HG03097 (cell line): ENCODE measurements around the gene GRID2.
"Not testable (repeated sequence)": the region's sequence is repeated elsewhere in the genome, so short reads cannot be mapped to it uniquely, and the experiment has no call there.

Experiments
- ATAC-seq: cut with Tn5 transposase; IDR thresholded peaks from one replicate; pipeline ENCODE4 v1.9.1; 2021; ENCODE audit not compliant: unreplicated experiment, low FRiP score

Gene GRID2

GRCh38 chr4:93366169-93366755, 1062.5 kb downstream of the GRID2 start:
- ATAC-seq: not testable (repeated sequence)

- no peak for ATAC-seq
These were observed 1065.2 kb downstream of the GRID2 start for GRCh38 chr4:93368968-93369367.

DNA sequence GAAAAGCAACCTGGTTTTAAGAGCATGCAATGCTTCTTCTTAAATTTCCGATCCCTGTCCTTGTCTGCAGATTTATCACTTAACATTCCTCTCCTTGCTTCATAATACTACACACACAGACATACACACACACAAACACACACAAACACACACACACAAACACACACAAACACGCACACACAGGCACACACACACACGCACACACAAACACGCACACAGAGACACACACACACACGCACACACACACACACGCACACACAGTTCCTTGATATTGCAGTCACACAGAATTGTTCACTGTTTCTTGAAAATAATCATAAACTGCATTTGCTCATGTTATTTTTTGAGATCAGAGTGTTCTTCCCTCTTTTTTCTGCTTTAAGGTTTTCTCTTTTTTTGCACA, 1066.5 kb downstream of the GRID2 start:
- no peak for ATAC-seq

DNA sequence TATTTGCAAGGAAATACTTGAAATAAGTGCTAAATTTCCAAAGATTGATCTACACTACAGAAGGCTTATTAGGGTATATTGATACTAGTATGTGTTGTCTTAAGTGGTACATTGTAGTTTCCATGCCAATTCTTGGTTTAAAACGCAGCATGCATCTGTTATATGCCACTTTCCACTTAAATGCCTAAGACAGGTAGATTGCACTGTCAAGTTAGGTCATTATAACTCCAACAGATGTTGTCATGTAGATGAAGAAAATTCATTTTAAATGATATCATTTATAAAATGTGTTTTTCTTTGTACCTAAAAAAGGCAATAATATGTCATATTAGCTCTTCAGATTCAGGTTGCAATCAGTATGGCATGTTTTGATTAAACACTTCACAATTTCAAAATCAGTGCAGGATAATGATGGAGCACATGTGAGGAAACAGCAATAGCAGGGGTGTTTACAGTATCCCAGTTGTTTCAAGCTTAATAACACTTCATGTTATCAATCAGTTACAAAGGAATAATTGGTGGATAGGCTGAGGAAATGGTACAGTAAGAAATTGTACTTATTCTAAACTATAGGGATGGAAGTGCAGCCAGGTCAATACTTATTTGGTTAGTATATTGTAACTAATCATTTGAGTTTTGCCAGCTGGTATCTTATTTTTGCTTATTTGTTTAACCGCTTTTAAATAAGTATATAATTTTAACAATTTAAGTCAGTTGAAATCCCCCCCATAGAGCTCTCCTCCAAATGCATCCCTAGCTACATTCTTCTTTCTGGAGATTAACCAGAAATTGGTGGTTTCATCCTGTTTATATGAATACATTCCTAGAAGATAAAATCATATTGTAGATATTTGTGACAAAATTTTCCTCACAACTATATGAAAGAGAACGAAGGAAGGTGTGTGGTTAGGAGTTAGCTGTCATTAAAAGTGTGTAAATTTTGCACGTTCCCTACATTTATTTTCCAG, 1070.4 kb downstream of the GRID2 start:
- no peak for ATAC-seq

- no peak for ATAC-seq
These were observed 1080.5 kb downstream of the GRID2 start for GRCh38 chr4:93384241-93384640.

GRCh38 chr4:93384887-93385286, 1081.1 kb downstream of the GRID2 start:
- no peak for ATAC-seq

- no peak for ATAC-seq
These were observed 1090.8 kb downstream of the GRID2 start for GRCh38 chr4:93394545-93395081.

DNA sequence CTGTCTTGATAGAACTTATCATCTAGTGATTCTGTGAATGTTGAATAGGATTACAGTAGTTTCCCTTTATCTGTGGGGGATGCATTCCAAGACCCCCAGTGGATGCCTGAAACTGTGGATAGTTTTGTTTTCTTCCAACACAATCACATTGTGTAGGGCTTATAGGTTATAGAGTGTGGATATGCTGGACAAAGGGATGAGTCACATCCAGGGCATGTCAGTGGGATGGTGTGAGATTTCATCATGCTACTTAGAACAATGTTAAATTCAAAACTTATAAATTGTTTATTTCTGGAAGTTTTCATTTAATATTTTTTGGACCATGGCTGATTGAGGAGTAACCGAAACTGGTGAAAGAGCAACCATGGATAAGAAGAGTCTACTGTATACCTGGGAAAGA, 1092.5 kb downstream of the GRID2 start:
- no peak for ATAC-seq

DNA sequence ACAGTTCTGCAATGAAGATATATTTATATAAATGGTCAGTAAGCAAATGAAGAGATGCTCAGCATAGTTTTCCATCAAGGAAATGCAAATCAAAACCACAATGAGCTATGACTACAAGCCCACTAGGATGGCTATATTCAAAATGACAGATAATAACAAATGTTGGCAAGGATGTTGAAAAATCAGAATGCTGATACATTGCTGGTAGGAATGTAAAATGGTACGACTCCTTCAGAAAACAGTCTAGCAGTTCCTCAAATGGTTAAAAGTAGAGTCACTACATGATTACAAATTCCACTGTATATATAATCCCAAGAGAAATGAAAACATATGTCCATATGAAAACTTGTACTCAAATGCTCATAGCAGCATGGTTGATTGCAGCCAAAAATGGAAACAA, 1099.8 kb downstream of the GRID2 start:
- no peak for ATAC-seq

DNA sequence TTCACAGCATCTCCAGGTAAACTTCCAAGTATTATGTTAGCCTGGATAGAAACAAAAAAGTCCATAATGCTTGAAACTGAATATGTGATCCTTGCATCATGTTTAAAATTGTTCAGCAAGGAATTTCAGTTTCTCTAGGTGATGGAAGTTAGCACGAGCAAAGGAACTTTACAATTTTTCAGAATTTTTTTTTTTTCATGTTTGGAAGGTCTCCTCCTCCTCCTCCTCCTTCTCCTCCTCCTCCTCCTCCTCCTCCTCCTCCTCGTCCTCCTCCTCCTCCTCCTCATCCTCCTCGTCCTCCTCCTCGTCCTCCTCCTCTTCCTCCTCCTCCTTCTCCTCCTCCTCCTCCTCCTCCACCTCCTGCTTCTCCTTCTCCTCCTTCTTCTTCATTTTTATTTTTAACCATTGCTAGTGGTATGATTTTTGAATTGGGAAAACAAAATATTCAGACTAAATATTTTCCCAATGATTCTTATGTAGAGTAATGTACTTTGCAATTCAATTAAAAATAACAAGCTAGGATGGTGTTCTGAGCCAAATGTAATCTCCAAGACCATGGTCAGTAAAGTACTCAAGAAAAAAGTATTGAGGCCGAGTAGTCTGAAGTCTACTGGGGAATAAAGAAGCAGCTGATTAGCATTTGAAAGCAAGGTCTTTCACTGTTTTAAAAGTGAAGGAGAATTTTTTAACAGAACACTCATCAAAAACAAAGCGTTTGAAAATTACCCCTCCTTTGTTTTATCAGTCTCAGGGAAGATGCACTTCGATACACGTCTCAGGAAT, 1103.9 kb downstream of the GRID2 start:
- no peak for ATAC-seq

DNA sequence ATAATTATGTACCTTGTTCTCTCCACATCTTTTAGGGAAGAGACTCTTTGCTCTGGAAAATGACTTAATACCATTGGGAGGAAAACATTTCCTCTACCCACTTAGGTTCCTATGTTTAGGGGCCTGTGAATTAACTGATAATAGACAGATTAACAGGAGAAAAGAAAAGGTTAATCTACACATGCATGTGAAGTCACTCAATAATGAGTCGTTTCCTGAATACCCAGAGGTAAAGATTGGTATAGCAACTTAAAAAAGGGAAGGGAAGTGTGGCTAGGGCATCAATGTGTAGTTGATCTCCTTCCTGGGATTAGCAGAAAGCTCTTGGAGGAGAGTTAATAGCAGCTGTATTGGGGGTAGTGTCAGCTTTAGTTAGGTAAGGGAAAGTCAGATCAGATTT, 1105.3 kb downstream of the GRID2 start:
- ATAC-seq: no peak

DNA sequence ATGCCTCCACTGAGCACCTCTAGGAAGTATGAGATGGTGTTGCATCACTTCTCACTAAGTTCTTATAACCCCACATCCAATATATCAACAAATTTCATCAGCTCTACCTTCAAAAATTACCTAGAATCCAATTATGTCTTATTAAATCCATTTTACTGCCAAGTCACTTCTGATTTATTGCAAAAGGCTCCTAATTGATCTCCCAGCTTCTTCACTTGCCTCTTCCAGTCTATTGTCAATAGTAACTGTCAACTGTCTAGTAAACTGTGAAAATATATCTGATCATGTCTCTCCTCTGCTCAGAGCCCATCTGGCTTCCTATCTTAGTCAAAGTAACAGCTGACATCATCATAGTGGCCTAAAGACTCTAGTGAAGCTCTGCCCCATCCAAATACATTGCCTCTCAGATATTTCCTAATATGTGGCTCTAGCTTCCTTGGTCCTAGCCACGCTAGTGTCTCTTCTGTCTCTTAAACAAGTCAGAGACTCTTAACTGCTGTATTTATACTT, 1110.3 kb downstream of the GRID2 start:
- no peak for ATAC-seq

DNA sequence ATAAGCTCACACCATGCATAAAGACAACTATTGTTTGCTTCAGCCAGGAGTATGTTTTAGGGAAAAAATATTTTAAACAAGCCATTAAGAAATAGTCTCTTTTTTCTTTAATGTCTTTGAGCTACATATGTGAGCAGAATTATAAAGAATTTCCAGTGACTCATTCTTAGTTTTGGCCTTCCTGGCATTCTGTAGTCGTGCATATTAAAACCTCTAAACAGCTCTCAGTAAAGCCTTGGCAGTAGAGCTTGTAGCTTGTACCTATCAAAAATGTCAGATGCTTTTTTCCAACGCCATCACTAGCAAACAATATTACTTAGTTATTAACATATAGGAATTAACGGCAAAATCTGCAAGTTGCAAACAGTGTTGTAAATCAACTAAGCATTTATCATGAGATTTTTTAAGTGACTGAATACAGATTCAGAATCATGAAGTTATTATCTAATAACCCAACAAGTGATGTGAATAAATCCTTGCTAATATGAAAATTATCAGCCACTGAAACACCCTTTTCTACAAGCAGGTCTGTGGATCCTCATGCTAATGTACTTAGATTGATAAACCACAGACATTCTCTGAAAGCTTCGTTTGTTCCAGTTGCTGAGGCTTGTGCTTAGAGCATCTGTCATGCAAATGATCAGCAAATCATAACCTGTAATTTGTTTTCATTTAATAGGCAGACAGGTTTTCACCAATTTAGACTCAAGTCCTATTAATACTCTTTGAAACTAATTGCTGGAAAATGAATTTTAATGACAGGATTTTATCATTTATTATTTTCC, 1112.8 kb downstream of the GRID2 start:
- no peak for ATAC-seq

- ATAC-seq: no peak
These were observed 1127.6 kb downstream of the GRID2 start for GRCh38 chr4:93431371-93431770.

GRCh38 chr4:93433840-93434239, 1130.1 kb downstream of the GRID2 start:
- ATAC-seq: no peak

DNA sequence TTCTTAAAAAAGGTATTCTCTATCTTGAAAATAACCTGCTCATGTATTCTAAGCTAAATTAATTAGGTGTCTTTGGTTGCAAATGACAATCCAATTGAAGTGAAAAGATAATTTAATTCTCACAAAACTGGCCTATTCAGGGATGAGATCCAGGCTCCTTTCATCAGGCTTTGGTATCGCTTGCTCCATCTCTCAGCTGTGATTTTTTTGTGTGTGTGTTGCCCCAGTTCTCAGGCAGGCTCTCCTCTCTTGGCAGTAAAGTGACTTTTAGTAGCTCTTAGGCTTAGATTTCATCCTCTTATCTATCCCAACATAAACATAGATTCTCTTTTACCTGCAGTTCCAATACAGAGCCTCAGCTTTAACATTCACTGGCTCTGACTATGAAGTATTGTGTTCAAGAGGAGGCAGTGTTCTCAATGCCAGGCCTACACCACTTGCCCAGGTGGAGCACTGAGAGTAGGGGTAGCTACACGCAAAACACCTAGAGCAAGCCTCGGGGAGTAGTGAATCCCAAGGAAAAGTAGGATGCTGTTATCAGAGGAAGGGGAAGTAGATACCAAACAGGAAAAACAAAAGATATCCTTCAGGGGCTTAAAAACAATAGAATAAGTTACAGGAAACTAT, 1132.3 kb downstream of the GRID2 start:
- ATAC-seq: no peak

GRCh38 chr4:93437991-93438390, 1134.2 kb downstream of the GRID2 start:
- ATAC-seq: no peak

DNA sequence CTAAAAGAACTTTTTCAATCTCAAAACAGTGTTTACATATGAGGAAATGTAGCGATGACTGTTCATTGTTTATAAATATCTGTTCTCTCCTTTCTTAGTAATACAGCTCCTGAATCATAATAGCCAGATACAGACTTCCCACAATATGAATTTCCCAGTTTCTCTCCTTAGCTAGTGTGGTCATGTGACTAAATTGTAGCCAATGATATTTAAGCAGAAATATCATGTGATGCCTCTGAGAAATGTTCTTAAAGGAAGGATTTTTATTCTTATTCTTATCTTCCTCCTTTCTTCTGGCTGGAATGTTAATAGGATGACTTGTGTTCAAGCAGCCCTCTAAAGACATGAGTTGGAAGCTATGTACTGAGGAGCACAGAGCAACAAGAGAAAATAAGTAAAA, 1141.1 kb downstream of the GRID2 start:
- no peak for ATAC-seq

GRCh38 chr4:93446038-93446437, 1142.3 kb downstream of the GRID2 start:
- no peak for ATAC-seq
